GM12878 (cell line): Measurements from ENCODE around the gene GEMIN7. TPM values are rescaled to one million over a fixed set of nuclear protein-coding genes. Genes with fewer than 3 reads are reported as not detected.

Source experiments
- ATAC-seq: fragments of 200-7000 bp; cut with Tn5 transposase; 3 replicates; pipeline ENCODE4 v1.9.1; 2020; ENCODE audit warnings: mild to moderate bottlenecking, moderate library complexity
- BruUV-seq: library from RNA; stranded (reverse); fragments of 400-500 nt; replicated peaks from 2 replicates; lab custom pipeline; 2021; lab: Mats Ljungman, UMichigan
- CTCF ChIA-PET: fragments of 300-600 bp; sonication (Branson Sonifier 250); formaldehyde crosslinking; extraction: SDS; loops from one replicate; lab custom pipeline; 2021; ENCODE audit warnings: inconsistent platforms; lab: Yijun Ruan, JAX
- POLR2A ChIA-PET: fragments of 350-600 bp; formaldehyde crosslinking; extraction: SDS; loops from one replicate; lab custom pipeline; 2021; ENCODE audit warnings: inconsistent platforms; lab: Charles Lee
- RAD21 ChIA-PET: fragments of 300-600 bp; sonication (Branson Sonifier 250); formaldehyde crosslinking; loops from one replicate; lab custom pipeline; 2023; ENCODE audit warnings: antibody characterized with exemption; ENCODE audit not compliant: unreplicated experiment; lab: Charles Lee
- SMC1A ChIA-PET: fragments of 300-600 bp; sonication (Branson Sonifier 250); formaldehyde crosslinking; loops from one replicate; lab custom pipeline; 2023; ENCODE audit not compliant: unreplicated experiment, uncharacterized antibody; lab: Charles Lee
- DNase-seq: peaks from one replicate; pipeline ENCODE4 v3.0.0-alpha.2; 2011; ENCODE audit warnings: low read depth, low spot score
- FAIRE-seq: peaks from 3 replicates; lab custom pipeline; 2011; peaks lifted over from hg19 to GRCh38; lab: Jason Lieb, UNC
- H2AFZ ChIP-seq: 2 replicates; pipeline ENCODE4 v1.6.0; 2011; ENCODE audit warnings: low read depth, low read length, control low read depth; ENCODE audit not compliant: control insufficient read depth
- H3K27ac ChIP-seq: 2 replicates; pipeline ENCODE4 v1.5.1; 2011; ENCODE audit warnings: control low read depth; ENCODE audit not compliant: control insufficient read depth, insufficient read depth
- H3K27me3 ChIP-seq, 2 experiments: replicated peaks in 1 of 2; 2 replicates each; pipeline versions ENCODE4 v1.6.0 to v1.6.1; 2011; ENCODE audit warnings: low read length in 1 of 2; ENCODE audit not compliant: control insufficient read depth in 2 of 2, insufficient read depth in 2 of 2
- H3K36me3 ChIP-seq, 2 experiments: 2 replicates each; pipeline ENCODE4 v1.5.1; 2011; ENCODE audit warnings: low read length in 1 of 2; ENCODE audit not compliant: control insufficient read depth in 2 of 2, insufficient read depth in 2 of 2
- H3K4me1 ChIP-seq: 2 replicates; pipeline ENCODE4 v1.6.1; 2011; ENCODE audit warnings: mild to moderate bottlenecking, low read length, moderate library complexity, mixed read lengths; ENCODE audit not compliant: control insufficient read depth, insufficient read depth
- H3K4me2 ChIP-seq: 2 replicates; pipeline ENCODE4 v1.6.0; 2011; ENCODE audit warnings: control low read depth; ENCODE audit not compliant: control insufficient read depth, insufficient read depth
- H3K4me3 ChIP-seq: fragments of 200-600 bp; sonication (generic); 2 replicates; pipeline ENCODE4 v1.5.1; 2016
- H3K79me2 ChIP-seq: 2 replicates; pipeline ENCODE4 v1.6.0; 2011; ENCODE audit warnings: low read length; ENCODE audit not compliant: control insufficient read depth, insufficient read depth
- H3K9ac ChIP-seq: 2 replicates; pipeline ENCODE4 v1.8.0; 2011; ENCODE audit warnings: low read length, control low read depth, mixed read lengths; ENCODE audit not compliant: control insufficient read depth, insufficient read depth
- H3K9me3 ChIP-seq: replicated peaks from 3 replicates; pipeline ENCODE4 v1.5.1; 2011; ENCODE audit warnings: mild to moderate bottlenecking, low read length; ENCODE audit not compliant: control insufficient read depth, insufficient read depth
- H4K20me1 ChIP-seq: 2 replicates; pipeline ENCODE4 v1.6.0; 2011; ENCODE audit not compliant: control insufficient read depth, insufficient read depth
- ASH2L ChIP-seq: fragments of 300-600, 200-600 bp; sonication (generic); IDR thresholded peaks from 2 replicates; pipeline ENCODE4 v1.6.1; 2017; ENCODE audit warnings: low read depth, mild to moderate bottlenecking, borderline replicate concordance
- BHLHE40 ChIP-seq, 2 experiments: fragments of 450-650 bp in 1 of 2; IDR thresholded peaks; 2 replicates each; pipeline ENCODE4 v1.6.1; 2011 to 2017; ENCODE audit warnings: low read depth in 2 of 2, borderline replicate concordance in 1 of 2, improper control_type of control experiment in 1 of 2, low read length in 1 of 2, mild to moderate bottlenecking in 1 of 2
- CEBPB ChIP-seq, 2 experiments: fragments of 150-350 bp in 1 of 2; IDR thresholded peaks; 2 replicates each; pipeline ENCODE4 v1.6.1; 2012 to 2014; ENCODE audit warnings: low read depth in 2 of 2, low read length in 2 of 2, borderline replicate concordance in 1 of 2, inconsistent platforms in 1 of 2
- HCFC1 ChIP-seq: fragments of 150-350 bp; IDR thresholded peaks from 2 replicates; pipeline ENCODE4 v1.6.1; 2014; ENCODE audit warnings: low read length
- KDM1A ChIP-seq: fragments of 200-600 bp; sonication (generic); IDR thresholded peaks from 2 replicates; pipeline ENCODE4 v1.6.1; 2016; ENCODE audit warnings: borderline replicate concordance
- NFYA ChIP-seq: IDR thresholded peaks from 2 replicates; pipeline ENCODE4 v1.6.1; 2011; ENCODE audit warnings: low read depth, mild to moderate bottlenecking, low read length, improper control_type of control experiment, borderline replicate concordance
- RCOR1 ChIP-seq: conservative IDR thresholded peaks from 2 replicates; pipeline ENCODE4 v1.6.1; 2012; ENCODE audit warnings: low read depth, low read length, improper control_type of control experiment
- TCF3 ChIP-seq: IDR thresholded peaks from 2 replicates; pipeline ENCODE4 v1.6.1; 2012; ENCODE audit warnings: low read depth, mild to moderate bottlenecking, low read length, borderline replicate concordance; ENCODE audit not compliant: insufficient read depth
- YY1 ChIP-seq: IDR thresholded peaks from 2 replicates; pipeline ENCODE4 v1.6.1; 2011; ENCODE audit warnings: low read depth, mild to moderate bottlenecking, low read length
- ZNF207 ChIP-seq: fragments of 450-650 bp; IDR thresholded peaks from 2 replicates; pipeline ENCODE4 v1.6.1; 2014; ENCODE audit warnings: antibody characterized with exemption, mild to moderate bottlenecking, borderline replicate concordance
- ZSCAN29 ChIP-seq: fragments of 450-650 bp; IDR thresholded peaks from 2 replicates; pipeline ENCODE4 v1.6.1; 2017; ENCODE audit warnings: mild to moderate bottlenecking, moderate library complexity
- WGBS: methylation state at CpG from one replicate; pipeline ENCODE4 v1.1.6; 2016; ENCODE audit warnings: low lambda C conversion rate; ENCODE audit not compliant: insufficient replicate concordance, insufficient coverage; ENCODE audit errors: missing lambda C conversion rate; 5-methylcytosine and 5-hydroxymethylcytosine counted together
- in situ Hi-C: fragments of 300-500 bp; cut with MboI; formaldehyde crosslinking; loops from 9 replicates; pipeline ENCODE4 v1.14.3; 2018; ENCODE audit warnings: mixed read lengths
- intact Hi-C: fragments of 100-400 bp; cut with micrococcal nuclease; formaldehyde crosslinking; loops from one replicate; pipeline ENCODE4 v1.14.2; 2022; ENCODE audit not compliant: unreplicated experiment
- polyA plus RNA-seq, 11 experiments: library from polyadenylated mRNA; depleted of rRNA in 4 of 11; unstranded in 6 of 11; stranded (reverse) in 5 of 11; fragments of >200 nt; fragmentation: Nextera tagmentation in 4 of 11; fragmentation: Illumina TruSeq in 1 of 11; extraction: Ambion mirVana in 4 of 11; extraction: Trizol in 1 of 11; gene quantifications; 1 replicate in 1 of 11; 2 replicates in 10 of 11; pipeline versions ENCODE4 v1.2.1 to v1.2.3, GENCODE V29; 2011 to 2016; ENCODE audit warnings: inconsistent platforms in 2 of 11, missing spikeins in 2 of 11, low read depth in 1 of 11
- total RNA-seq, 4 experiments: library from RNA; depleted of rRNA in 3 of 4; stranded (reverse); fragments of >200 nt in 3 of 4; fragmentation: Illumina TruSeq in 1 of 4; extraction: Trizol in 1 of 4; gene quantifications; 2 replicates each; pipeline versions ENCODE4 v1.2.1 to v1.2.3, GENCODE V29; 2013 to 2021
- TF ChIP-seq, protein P1 (sequence below): fragments of 450-650 bp; IDR thresholded peaks from 2 replicates; pipeline ENCODE4 v1.6.1; 2017; ENCODE audit warnings: low read depth, mild to moderate bottlenecking, moderate library complexity
- TF ChIP-seq, protein P2 (sequence below): fragments of 450-650 bp; IDR thresholded peaks from 2 replicates; pipeline ENCODE4 v1.6.1; 2017; ENCODE audit warnings: mild to moderate bottlenecking
- TF ChIP-seq, protein P3 (sequence below): fragments of 450-650 bp; IDR thresholded peaks from 2 replicates; pipeline ENCODE4 v1.6.1; 2017; ENCODE audit warnings: antibody characterized with exemption, mild to moderate bottlenecking, moderate library complexity

GEMIN7 gene
- total and polyA plus RNA-seq, 10 of the 15 experiments (the other 5 are each of a cell fraction or from before 2014, with no cell fraction given): 21.1 to 76.7 (median 44.9) TPM

DNA sequence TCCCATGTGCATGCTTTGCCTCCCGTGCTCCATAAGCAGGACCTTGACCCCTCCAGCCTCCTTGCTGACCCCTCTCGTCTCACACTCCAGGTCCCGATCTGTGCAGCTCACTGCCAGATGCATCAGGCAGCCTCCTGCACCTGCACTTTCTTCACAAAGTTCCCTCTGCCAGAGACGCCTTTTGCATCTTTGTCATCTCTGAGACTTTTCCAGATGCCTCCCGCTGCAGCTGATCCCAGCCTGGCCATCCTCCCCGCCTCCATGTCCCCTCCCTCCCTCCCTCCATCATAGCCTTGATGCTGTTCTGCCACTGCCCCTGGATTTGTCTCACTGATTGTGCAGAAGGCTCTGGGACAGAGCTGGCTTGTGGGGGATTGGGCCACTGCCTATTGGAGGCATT, 43.8 kb downstream of the GEMIN7 start:
- 86% methylated on average over 5 of the region's 6 CpGs for WGBS
- TF ChIP-seq BHLHE40 (IDR thresholded peaks at IDR 0.05; ENCODE audit: borderline replicate concordance in 1 of 2, low read depth in 2 of 2, low read length in 1 of 2): no peak
- no peak for TF ChIP-seq KDM1A
- no peak for TF ChIP-seq ASH2L
- TF ChIP-seq HCFC1: no peak
- no peak for TF ChIP-seq NFYA
- no peak for TF ChIP-seq YY1
- TF ChIP-seq TCF3: no peak
- no peak for TF ChIP-seq CEBPB (IDR thresholded peaks at IDR 0.05; ENCODE audit: borderline replicate concordance in 1 of 2, low read depth in 2 of 2, low read length in 2 of 2)
- no peak for TF ChIP-seq RCOR1
- no peak for TF ChIP-seq ZNF207
- TF ChIP-seq, protein P1, sequence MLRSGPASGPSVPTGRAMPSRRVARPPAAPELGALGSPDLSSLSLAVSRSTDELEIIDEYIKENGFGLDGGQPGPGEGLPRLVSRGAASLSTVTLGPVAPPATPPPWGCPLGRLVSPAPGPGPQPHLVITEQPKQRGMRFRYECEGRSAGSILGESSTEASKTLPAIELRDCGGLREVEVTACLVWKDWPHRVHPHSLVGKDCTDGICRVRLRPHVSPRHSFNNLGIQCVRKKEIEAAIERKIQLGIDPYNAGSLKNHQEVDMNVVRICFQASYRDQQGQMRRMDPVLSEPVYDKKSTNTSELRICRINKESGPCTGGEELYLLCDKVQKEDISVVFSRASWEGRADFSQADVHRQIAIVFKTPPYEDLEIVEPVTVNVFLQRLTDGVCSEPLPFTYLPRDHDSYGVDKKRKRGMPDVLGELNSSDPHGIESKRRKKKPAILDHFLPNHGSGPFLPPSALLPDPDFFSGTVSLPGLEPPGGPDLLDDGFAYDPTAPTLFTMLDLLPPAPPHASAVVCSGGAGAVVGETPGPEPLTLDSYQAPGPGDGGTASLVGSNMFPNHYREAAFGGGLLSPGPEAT: no peak
- TF ChIP-seq, protein P2, sequence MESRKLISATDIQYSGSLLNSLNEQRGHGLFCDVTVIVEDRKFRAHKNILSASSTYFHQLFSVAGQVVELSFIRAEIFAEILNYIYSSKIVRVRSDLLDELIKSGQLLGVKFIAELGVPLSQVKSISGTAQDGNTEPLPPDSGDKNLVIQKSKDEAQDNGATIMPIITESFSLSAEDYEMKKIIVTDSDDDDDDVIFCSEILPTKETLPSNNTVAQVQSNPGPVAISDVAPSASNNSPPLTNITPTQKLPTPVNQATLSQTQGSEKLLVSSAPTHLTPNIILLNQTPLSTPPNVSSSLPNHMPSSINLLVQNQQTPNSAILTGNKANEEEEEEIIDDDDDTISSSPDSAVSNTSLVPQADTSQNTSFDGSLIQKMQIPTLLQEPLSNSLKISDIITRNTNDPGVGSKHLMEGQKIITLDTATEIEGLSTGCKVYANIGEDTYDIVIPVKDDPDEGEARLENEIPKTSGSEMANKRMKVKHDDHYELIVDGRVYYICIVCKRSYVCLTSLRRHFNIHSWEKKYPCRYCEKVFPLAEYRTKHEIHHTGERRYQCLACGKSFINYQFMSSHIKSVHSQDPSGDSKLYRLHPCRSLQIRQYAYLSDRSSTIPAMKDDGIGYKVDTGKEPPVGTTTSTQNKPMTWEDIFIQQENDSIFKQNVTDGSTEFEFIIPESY: no peak
- TF ChIP-seq, protein P3, sequence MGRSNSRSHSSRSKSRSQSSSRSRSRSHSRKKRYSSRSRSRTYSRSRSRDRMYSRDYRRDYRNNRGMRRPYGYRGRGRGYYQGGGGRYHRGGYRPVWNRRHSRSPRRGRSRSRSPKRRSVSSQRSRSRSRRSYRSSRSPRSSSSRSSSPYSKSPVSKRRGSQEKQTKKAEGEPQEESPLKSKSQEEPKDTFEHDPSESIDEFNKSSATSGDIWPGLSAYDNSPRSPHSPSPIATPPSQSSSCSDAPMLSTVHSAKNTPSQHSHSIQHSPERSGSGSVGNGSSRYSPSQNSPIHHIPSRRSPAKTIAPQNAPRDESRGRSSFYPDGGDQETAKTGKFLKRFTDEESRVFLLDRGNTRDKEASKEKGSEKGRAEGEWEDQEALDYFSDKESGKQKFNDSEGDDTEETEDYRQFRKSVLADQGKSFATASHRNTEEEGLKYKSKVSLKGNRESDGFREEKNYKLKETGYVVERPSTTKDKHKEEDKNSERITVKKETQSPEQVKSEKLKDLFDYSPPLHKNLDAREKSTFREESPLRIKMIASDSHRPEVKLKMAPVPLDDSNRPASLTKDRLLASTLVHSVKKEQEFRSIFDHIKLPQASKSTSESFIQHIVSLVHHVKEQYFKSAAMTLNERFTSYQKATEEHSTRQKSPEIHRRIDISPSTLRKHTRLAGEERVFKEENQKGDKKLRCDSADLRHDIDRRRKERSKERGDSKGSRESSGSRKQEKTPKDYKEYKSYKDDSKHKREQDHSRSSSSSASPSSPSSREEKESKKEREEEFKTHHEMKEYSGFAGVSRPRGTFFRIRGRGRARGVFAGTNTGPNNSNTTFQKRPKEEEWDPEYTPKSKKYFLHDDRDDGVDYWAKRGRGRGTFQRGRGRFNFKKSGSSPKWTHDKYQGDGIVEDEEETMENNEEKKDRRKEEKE: no peak
- TF ChIP-seq ZSCAN29: no peak

More for the DNA sequence above, 43.8 kb downstream of the GEMIN7 start:
- ChIA-PET RAD21 (interaction anchor here (0.9 to 2.2 kb wide), 4 partner anchors 13 to 56 kb away, joined by 3 to 6 read pairs (median 4); partner anchors contain the start of genes BLOC1S3, PPP1R37 and TRAPPC6A), CTCF (interaction anchor here (1.4 kb wide), 1 partner anchor 63 kb away, joined by 3 read pairs; no protein-coding TSS in a partner anchor), SMC1A (interaction anchor here (0.8 to 1.9 kb wide), 2 partner anchors 14 to 31 kb away, joined by 4 to 6 read pairs; no protein-coding TSS in a partner anchor), POLR2A (interaction anchor here (0.8 to 1.7 kb wide), 2 partner anchors 43 to 107 kb away, joined by 4 to 5 read pairs; no protein-coding TSS in a partner anchor)
- Histone ChIP-seq H3K4me3 (no peak overlapping the region), H2AFZ (no peak overlapping the region), H3K4me2 (no peak overlapping the region), H3K9ac (no peak overlapping the region), H3K27me3 (no peaks in the 10 kb centered on the region), H3K9me3 (no peaks in the 10 kb centered on the region), H3K36me3 (peaks cover 0 to 9% of the 10 kb centered on the region in 2 experiments; a peak in 3 of 4 replicates), H3K79me2 (peaks cover 56% of the 10 kb centered on the region), H3K4me1 (peaks cover 51% of the 10 kb centered on the region), H3K27ac (no peak overlapping the region), H4K20me1 (no peaks in the 10 kb centered on the region)
- in situ Hi-C loops (no loop called here), intact Hi-C loops (no loop called here)
- FAIRE-seq: no peak
- BruUV-seq: no TSS peak
- DNase-seq: no peak
- ATAC-seq: no peak
